K562 (cell line): ENCODE data around the gene NEDD1.

Experiments used
- EZH2 ChIP-seq: IDR thresholded peaks from 2 replicates; pipeline ENCODE4 v1.6.1; 2012; ENCODE audit warnings: low read depth, mild to moderate bottlenecking, inconsistent platforms, low read length, borderline replicate concordance
- FOXK2 ChIP-seq, 2 experiments: fragments of 450-650 bp; IDR thresholded peaks in 1 of 2; conservative IDR thresholded peaks in 1 of 2; 2 replicates each; pipeline ENCODE4 v1.6.1; 2016; ENCODE audit warnings: low read depth in 2 of 2, mild to moderate bottlenecking in 1 of 2
- NFYB ChIP-seq: IDR thresholded peaks from 2 replicates; pipeline ENCODE4 v1.6.1; 2011; ENCODE audit warnings: mild to moderate bottlenecking, moderate library complexity; ENCODE audit not compliant: insufficient read length; ENCODE audit errors: extremely low read depth
- PRMT5 ChIP-seq: sonication (generic); formaldehyde crosslinking; IDR thresholded peaks from 2 replicates; pipeline ENCODE4 v1.5.0; 2020; ENCODE audit warnings: missing genetic modification reagents
- ZNF324 ChIP-seq: fragments of 250-450 bp; sonication (Bioruptor Pico); IDR thresholded peaks from 2 replicates; pipeline ENCODE4 v1.4.0; 2020; ENCODE audit warnings: mild to moderate bottlenecking
- TF ChIP-seq, protein P1 (sequence below), 3 experiments: IDR thresholded peaks in 2 of 3; conservative IDR thresholded peaks in 1 of 3; 2 replicates each; pipeline ENCODE4 v1.5.1; 2011 to 2012; ENCODE audit warnings: low read length in 3 of 3, mild to moderate bottlenecking in 3 of 3, control low read depth in 2 of 3, improper control_type of control experiment in 1 of 3, inconsistent platforms in 1 of 3, low read depth in 1 of 3, mixed read lengths in 1 of 3, moderate library complexity in 1 of 3; ENCODE audit not compliant: insufficient read depth in 2 of 3
- TF ChIP-seq, protein P2 (sequence below), 2 experiments: fragments of 450-650 bp in 1 of 2; sonication (generic) in 1 of 2; formaldehyde crosslinking in 1 of 2; IDR thresholded peaks in 1 of 2; conservative IDR thresholded peaks in 1 of 2; 2 replicates each; pipeline versions ENCODE4 v1.6.1 to v1.8.1; 2016 to 2023; ENCODE audit warnings: mild to moderate bottlenecking in 2 of 2, moderate library complexity in 2 of 2, inconsistent platforms in 1 of 2, missing genetic modification reagents in 1 of 2

DNA sequence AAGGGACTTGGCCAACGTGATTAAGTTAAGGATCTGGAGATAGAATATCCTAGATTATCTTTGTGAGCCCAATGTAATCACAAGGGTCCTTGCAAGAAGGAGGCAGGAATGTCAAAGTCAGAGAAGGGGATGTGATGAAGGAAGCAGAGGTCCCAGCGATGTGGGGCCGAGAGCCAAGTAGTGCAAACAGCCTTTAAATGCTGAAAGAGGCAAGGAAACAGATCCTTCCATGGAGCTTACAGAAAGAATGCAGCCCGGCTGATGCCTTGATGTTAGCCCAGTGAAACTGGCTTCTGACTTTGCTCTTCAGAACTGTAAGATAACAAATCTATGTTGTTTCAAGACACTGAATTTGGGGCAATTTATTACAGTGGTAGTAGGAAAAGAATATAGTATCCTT lies 74.9 kb downstream of the NEDD1 start:
- TF ChIP-seq, protein P1, sequence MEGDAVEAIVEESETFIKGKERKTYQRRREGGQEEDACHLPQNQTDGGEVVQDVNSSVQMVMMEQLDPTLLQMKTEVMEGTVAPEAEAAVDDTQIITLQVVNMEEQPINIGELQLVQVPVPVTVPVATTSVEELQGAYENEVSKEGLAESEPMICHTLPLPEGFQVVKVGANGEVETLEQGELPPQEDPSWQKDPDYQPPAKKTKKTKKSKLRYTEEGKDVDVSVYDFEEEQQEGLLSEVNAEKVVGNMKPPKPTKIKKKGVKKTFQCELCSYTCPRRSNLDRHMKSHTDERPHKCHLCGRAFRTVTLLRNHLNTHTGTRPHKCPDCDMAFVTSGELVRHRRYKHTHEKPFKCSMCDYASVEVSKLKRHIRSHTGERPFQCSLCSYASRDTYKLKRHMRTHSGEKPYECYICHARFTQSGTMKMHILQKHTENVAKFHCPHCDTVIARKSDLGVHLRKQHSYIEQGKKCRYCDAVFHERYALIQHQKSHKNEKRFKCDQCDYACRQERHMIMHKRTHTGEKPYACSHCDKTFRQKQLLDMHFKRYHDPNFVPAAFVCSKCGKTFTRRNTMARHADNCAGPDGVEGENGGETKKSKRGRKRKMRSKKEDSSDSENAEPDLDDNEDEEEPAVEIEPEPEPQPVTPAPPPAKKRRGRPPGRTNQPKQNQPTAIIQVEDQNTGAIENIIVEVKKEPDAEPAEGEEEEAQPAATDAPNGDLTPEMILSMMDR (IDR thresholded peaks at IDR 0.05 in 2 of 3, conservative IDR thresholded peaks at IDR 0.05 in 1 of 3; ENCODE audit: insufficient read depth in 2 of 3, low read depth in 1 of 3, low read length in 3 of 3): no peak
- TF ChIP-seq ZNF324 (CRISPR knock-in tag): no peak
- no peak for TF ChIP-seq EZH2
- no peak for TF ChIP-seq FOXK2 (conservative IDR thresholded peaks at IDR 0.05 in 1 of 2, IDR thresholded peaks at IDR 0.05 in 1 of 2; ENCODE audit: low read depth in 2 of 2)
- TF ChIP-seq NFYB: no peak
- TF ChIP-seq PRMT5: no peak
- TF ChIP-seq, protein P2, sequence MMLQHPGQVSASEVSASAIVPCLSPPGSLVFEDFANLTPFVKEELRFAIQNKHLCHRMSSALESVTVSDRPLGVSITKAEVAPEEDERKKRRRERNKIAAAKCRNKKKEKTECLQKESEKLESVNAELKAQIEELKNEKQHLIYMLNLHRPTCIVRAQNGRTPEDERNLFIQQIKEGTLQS (IDR thresholded peaks at IDR 0.05): no peak
- TF ChIP-seq, protein P2 (CRISPR knock-in tag; conservative IDR thresholded peaks at IDR 0.05): no peak
